ENCODE measurements around the gene MGAT4A.
A peak's percentile ranks its signal among the peaks of the same experiment; 100 is the strongest.

Gene MGAT4A

DNA sequence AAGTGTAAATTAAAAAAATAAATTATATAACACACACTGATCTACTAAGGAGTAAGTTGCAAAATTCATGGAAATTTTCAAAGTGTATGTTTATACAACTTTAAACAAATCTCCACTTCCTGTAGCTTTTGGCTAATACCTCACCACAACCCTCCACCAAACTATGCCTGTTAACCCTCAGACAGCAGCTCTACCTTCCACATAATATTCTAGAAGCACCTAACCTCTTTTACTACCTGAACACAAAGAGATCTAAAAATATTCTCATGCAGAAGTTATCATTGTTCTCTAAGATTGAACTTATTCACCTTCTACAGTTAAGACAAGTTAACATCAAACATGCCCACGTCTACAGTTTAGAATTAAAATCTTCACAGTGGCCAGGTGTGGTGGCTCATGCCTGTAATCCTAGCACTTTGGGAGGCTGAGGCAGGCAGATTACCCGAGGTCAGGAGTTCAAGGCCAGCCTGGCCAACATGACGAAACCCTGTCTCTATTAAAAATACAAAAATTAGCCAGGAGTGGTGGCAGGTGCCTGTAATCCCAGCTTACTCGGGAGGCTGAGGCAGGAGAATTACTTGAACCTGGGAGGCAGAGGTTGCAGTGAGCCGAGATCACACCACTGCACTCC is 2.7 kb downstream of the MGAT4A start:
- peak; percentile 38 for DNase-seq

DNA sequence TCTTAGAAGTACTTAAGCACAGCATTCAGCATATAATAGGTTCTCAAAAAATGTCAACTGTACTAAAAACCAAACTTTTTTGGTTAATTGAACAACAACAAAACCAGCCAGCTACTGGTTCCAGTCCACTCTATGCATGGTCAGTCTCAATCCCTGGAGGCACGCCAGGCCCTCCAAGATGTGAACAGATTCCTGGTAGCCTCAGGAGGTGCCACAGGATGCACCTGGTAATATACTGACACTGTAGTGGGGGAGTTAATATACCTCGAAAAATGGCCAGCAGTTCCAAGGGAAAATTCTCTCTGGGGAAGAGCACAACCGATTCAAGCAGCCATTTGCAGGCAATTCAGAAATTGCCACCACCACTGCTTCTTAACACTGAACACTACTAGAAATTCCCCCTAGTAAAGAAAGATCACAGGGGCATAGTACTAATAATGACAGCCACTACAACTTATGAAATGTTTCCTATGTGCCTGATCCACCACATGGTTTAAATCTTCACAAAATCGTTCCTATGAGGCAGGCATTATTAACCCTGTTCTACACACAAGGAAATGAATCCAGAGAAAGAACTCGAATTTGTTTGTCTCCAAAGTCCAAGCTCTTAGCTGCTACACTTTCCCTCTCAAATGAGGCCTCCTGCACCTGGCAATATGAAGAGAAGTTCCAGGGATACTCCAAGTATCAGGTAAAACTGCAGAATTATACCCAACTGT is 3.4 kb downstream of the MGAT4A start:
- DNase-seq = no peak

DNA sequence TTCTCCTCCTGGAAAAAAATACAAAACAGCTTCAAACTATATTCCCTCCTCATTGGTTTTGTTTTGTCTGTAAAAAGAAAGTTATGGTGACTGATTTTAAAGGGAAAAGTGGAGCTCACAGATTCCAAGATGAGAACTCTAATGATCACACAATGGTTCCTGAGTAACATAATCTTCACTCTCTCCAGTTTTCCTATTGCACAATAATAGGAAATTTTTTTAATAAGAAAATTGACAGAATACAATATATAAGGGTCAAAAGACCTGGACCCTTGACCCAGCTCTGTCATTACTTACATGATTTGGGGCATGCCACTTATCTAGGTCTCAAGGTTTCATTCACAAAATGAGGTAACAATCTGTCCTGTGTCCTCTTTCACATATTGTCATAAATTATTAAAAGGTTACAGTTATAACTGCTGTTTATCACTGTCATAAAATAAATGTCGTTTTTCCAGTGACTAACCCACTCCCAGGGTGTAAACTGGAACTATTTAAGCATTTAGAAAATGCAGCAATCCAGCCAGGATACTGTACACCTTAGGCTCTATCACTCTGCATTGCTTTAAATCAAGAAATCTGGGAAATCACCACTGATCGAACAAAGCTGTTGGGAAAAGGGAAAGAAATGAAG is 4.1 kb downstream of the MGAT4A start:
- no peak for DNase-seq

DNA sequence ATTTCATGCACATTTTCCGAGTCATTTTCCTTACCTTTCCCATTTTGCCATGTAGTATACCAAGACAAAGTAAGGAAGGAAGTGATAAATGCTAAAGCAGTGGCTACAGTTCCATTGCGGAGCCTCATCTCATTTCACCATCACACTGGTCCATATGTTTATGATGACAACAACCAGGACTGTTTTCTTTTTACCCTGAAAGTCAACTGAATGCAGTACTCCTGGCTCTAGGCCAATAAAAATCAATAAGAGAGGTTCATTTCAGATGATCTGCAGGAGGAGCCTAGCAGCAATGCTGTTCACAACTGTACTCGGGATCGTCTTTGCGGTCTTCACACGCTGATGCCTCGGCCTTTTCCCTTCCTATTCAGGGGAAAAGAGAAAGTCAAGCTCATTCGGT is 4.7 kb downstream of the MGAT4A start:
- DNase-seq = no peak

DNA sequence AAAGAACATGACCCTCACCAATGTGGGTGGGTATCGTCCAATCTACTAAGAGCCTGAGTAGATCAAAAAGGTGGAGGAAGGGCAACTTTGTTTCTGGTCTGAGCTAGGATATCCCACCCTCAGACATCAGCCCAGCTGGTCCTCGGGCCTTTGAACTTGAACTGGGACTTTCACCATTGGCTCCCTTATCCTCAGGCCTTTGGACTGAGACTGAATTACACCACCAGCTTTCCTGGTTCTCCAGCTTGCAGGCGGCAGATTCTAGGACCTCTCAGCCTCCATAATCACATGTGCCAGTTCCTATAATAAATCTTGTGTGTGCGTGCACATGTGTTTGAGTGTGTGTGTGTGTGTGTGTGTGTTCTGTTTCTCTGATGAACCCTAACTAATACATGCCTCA is 10.6 kb downstream of the MGAT4A start:
- no peak for DNase-seq

DNA sequence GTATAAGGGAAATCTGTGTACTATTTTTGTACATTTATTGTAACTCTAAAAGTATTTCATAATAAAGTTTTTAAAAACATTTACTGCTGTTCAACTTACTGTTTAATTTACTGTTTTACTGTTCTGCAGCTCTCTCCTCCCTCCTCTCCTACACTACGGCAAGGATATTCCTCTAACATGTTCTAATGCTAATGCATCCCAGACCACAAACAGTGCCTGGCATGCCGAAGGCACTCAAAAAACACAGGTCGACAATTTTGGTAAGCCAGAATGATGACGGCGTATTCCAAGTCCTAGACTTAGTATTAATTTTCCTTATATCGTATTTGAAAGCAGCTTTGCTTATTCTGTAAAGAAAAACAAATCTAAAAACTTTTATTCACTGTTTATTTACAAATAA is 13.3 kb downstream of the MGAT4A start:
- no peak for DNase-seq

DNA sequence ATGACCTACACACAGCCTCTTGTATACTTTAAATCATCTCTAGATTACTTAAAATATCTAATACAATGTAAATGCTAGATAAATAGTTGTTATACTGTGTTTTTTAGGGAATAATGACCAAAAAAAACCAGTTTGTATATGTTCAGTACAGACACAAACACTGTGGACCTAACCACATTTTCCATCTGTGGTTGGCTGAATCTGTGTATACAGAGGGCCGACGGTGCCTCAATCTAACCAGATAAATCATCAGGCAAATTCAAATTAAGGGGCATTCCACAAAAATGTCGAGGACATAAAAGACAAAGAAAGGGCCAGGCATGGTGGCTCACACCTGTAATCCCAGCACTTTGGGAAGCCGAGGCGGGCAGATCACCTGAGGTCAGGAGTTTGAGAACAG is 14.1 kb downstream of the MGAT4A start:
- DNase-seq = no peak

DNA sequence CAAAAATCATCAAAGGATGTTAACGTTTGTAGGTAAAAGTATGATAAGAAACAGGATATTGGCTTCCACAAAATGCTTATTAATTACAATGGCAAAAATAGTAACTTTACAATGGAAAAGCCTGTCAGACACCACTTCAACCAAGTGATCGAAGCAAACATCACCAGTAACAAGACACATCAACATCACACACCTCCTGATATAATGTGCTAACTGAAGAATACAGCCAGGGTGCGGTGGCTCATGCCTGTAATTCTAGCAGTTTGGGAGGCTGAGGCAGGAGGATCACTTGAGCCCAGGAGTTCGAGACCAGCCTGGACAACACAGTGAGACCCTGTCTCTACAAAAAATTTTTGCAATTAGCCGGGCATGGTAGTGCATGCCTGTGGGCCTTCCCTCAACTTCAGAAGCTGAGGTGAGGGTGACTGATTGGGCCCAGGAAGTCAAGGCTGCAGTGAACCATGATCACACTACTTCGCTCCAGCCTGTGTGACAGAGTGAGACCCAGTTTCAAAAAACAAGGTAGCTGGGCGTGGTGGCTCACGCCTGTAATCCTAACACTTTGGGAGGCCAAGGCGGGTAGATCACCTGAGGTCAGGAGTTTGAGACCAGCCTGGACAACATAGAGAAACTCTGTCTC is 15.0 kb downstream of the MGAT4A start:
- DNase-seq = peak; percentile 50

DNA sequence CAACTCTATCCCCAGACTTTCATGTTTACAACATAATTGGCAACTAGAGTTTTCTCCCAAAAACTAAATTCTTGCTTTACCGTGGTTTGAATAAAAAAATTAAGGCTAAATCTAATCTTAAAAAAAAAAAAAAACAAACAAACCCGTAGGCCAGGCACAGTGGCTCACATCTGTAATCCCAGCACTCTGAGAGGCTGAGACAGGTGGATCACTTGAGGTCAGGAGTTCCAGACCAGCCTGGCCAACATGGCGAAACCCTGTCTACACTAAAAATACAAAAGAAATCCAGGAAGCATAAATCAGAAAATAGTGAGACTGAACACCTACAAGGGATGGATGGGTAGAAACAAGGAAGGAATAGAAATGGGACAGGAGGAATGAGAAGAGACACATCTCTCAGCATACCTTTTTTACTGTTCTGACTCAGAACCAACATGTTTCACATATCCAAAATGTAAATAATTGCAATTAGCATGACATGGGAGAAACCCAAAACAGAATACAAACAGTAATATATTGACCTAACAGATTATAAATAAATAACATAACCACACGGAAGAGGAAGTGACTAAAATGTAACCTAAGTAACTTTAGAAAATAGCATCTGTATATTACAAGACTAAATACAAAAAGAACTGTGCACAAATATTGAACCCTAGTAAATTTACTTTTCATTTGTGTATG is 17.5 kb downstream of the MGAT4A start:
- no peak for DNase-seq

DNA sequence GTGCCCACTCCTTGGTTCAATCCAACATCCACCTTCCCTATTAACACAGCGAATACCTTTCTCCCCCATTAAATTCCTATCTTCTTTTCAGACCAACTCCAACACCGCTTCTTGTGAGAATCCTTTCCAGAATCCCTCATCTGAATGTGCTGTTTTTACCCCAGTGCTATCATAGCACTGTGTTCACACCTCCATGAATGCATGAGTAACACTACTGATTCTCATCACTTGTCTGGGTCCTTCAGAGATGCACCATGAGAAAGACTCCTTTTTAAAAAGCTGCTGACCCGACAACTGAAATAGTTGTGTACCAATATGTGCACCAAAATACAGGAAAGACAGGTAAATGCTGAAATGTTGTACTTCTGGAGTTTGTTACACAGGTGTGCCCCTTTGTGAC is 18.8 kb downstream of the MGAT4A start:
- DNase-seq = no peak

DNA sequence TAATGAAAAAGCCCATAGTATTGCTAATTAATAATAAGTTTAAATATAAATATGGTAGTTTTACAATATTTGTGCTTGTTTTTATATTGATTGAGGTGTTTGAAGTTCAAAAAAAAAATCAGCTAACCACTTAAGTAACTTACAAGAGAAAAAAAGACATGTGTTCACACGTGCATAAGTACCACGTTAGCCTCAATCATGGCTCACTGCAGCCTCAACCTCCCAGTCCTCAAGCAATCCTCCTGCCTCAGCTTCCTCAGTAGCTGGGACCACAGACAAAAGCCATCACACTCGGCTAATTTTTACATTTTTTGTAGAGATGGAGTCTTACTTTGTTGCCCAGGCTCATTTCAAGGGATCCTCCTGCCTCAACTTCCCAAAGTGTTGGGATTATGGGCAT is 19.4 kb downstream of the MGAT4A start:
- DNase-seq = peak; percentile 34

DNA sequence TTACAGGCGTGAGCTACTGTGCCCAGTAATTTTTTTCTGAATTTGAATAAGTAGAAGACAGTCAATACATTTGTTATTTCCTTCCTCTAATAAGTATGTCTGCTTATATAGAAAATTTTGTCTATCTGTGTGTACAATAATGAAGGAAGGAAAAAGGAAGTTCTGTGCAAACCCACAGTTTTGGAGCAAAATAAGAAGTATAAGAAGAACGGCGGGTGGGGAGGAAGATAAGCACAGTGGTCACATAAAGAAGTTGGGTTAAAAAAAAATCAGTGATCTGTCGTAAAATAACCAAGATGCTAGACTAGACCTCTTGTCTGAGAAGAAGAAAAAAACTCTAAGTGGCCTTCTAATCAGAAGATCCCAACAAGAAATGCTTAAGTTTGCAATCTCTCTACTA is 20.2 kb downstream of the MGAT4A start:
- no peak for DNase-seq

DNA sequence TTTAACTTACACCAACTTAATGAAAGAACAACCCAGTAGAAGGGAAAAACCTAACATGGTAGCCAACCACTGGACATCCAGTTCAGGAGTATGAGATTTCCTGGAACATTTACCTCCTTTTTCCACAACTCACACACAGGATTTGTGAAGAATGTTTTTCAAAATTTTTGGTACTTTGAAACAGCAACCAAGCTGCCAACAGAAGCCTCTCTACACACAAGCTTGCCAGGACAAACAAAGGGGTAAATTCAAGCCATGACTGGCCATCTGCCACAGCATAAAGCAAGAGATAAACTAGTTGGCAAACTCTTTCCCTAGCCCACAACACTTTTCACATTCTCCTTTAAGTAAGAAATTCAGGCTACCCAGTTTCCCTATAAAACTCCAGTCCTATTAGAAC is 21.4 kb downstream of the MGAT4A start:
- DNase-seq = no peak

DNA sequence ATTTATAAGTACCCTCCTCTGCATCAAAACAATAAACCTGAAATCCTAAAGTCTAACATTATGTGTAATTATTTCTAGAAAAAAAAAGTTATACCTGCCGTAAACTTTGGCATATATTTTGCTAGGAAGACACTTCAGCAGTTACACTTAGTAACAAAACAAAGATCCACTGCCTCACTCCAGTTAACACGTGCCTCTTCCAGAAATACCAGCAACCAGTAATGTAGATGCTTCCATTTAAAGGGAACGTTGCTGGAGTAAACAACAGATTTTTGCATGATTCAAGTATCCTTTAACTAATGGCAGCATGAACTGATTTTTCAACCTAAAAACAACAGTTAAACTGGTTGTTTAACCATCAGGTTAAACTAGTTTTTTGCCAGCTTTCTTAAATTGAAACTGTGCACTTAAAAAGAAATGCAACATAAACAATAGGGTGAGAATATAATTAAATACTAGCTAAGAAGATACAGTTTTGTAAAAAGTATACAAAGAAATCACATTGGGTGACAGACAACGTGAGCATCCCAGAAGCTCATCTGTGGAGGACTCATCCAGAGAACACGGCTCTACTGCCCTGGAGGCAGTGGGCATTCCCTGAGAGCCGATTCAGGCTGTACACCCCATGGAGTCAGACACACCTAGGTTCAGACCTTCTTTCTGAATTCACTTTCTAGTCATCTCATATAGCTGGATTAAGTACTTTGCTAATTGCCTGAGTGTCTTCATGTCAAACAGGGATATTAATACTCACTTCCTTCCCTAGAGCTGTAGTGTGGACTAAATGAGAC is 22.3 kb downstream of the MGAT4A start:
- DNase-seq = no peak

DNA sequence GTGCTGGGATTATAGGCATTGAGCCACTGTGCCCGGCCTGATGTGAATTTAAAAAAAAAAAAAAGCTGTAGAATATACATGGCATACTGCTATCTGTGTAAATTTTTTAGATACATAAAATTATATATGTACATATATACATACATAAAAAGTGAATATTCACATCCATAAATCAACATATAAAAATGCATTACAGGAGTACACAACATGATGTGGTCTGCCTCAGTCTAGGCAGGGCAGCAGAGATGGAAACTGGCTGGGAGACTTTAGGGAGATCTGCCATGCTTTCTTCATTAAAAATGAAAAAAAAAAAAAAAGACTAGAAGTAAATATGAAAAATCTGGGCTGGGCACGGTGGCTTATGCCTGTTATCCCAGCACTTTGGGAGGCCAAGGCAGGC is 24.3 kb downstream of the MGAT4A start:
- DNase-seq = no peak

DNA sequence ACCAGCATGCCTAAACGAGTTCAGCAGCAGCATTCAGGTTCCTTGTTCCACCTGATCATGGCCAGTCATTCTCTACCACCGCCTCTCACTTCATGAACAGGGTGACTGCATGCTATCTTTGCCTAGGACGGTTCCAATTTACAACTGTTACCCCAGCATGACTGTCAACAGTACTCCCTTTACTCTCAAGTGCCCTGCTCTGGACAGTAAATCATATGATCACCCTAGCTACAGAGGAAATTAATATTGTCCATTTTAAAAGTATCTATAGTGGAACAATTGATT is 25.7 kb downstream of the MGAT4A start:
- DNase-seq = no peak

DNA sequence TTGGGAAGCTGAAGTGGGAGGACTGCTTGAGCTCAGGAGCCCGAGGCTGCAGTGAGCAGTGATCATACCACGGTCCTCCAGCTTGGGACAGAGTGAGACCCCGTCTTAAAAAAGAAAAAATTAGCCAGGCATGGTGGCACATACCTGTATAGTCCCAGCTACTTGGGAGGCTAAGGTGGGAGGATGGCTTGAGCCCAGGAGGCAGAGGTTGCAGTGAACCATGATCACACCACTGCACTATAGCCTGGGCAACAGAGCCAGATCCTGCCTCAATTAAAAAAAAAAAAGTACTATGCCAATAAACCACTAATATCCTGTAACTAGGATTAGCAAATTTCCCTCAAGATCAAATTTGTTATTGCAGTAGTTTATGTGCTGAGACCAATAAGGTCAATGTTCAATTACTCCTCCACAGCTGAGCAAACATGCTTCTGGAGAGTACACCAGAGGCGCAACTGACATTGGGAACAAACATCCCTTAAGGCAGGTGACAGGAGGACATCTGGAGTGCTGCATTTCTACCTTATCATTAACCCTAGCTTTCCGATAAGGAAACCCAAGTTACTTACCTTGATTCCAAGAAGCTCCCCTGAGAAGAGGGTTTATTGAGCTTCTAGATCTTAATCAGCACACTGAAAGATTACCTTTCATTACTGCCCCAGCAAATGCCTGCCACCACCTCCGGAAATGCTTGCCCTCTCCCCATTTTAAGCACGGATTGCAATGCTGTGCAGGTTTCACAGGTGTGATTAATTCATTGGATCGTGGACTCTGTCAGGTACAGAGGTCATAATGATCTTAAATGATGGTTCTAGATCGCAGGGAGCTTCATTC is 26.2 kb downstream of the MGAT4A start:
- DNase-seq = no peak

DNA sequence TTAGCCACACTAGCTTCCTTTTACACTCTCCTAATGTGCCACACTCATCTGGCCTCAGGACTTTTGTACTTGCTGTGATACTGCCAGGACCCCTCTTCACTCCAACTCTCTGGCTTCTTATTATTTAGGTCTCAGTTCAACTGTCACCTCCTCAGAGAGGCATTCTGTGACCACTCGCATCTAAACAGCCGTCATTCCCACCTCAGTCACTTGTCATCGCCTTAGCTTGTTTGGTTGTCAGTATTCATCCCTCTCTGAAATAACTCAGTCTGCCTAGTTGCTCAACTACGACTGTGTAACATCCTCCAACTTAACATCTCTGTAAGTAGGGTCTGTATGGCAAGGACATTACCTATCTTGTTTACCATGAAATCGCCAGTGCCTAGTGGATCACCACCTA is 27.2 kb downstream of the MGAT4A start:
- no peak for DNase-seq

DNA sequence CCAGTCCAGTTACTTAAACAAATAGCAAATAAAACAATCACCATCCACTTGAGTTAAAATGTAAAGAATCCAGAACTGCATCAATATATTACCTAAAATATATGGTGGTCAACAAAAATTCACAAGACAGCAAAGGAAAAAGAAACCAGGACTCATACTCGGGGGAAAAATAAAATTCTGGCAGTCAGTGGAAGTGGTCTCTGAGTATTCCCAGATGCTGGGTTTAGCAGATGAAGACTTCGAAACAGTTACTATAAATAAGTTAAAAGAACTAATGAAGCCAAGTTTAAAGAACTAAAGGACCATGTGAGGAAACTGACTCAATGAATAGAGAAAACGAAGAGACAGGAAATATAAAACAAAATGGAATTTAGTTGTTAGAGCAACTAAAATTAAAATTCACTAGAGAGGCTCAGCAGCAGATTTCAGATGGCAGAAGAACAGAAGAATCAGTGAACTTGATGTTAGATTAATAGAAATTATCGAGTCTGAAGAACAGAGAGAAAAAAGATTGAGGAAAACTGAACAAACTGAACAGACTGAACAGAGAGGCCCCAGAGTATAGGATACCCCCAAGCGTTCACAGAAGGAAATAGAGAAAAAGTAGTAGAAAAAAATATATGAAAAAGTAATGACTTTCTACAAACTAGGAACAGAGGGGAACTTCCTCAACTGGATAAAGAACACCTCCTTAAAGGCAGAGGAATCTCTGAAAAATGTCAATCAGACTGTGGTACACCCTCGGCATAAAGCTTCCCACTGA is 27.9 kb downstream of the MGAT4A start:
- no peak for DNase-seq

DNA sequence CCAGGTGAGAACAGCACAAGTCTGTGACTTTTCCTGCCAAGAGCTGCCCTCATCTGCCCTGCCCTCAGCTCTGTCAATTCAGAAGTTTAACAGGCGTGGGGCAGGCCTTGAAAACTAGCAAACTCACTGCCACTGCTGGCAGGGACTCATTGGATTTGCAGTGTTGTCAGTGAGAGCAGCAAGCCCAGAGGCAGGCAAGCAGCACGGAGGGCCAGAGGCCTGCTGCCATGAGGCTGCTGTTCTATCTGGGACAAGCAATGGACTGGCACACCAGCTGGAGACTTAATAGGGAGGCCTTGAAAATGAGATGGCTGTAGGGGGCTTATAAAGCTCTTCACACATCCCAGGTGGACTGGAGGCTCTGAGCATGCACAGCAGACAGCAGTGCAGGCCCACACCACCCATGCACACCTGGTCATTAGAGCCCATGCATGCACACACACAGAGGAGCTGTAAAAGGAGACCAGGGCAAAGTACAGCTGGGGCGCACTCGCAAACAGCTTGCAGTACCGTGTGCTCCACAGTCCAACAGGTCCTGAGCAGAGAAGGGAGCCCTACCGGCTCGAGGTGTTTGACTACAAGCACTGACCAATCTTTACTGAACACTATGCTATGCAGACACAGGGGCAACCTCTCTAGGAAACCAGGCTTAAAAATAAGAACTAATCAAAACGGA is 28.7 kb downstream of the MGAT4A start:
- DNase-seq = no peak
